KMS-11 (cell line): ENCODE results near the gene ACTA2.

Experiments
- H2AFZ ChIP-seq: fragments of 200-600 bp; sonication (generic); 2 replicates; pipeline ENCODE4 v1.6.1; 2016; ENCODE audit warnings: antibody characterized with exemption, mixed run types, low read depth
- H3K27ac ChIP-seq: fragments of 200-600 bp; sonication (generic); 2 replicates; pipeline ENCODE4 v1.6.1; 2016; ENCODE audit warnings: mild to moderate bottlenecking, mixed run types
- H3K27me3 ChIP-seq: fragments of 200-600 bp; sonication (generic); 2 replicates; pipeline ENCODE4 v1.6.1; 2017; ENCODE audit warnings: mild to moderate bottlenecking, low read depth, mixed run types, moderate library complexity; ENCODE audit not compliant: insufficient read depth
- H3K36me3 ChIP-seq: fragments of 200-600 bp; sonication (generic); 2 replicates; pipeline ENCODE4 v1.6.1; 2017; ENCODE audit warnings: mild to moderate bottlenecking, mixed run types; ENCODE audit not compliant: insufficient read depth
- H3K4me1 ChIP-seq: fragments of 200-600 bp; sonication (generic); 2 replicates; pipeline ENCODE4 v1.6.1; 2016; ENCODE audit warnings: mild to moderate bottlenecking, low read depth, mixed run types; ENCODE audit not compliant: poor library complexity, severe bottlenecking
- H3K4me2 ChIP-seq: fragments of 200-600 bp; sonication (generic); 2 replicates; pipeline ENCODE4 v1.7.0; 2016; ENCODE audit warnings: mild to moderate bottlenecking, mixed run types
- H3K4me3 ChIP-seq: fragments of 200-600 bp; sonication (generic); IDR thresholded peaks from 2 replicates; pipeline ENCODE4 v1.6.1; 2017; ENCODE audit warnings: low read depth, low read length, mixed read lengths; ENCODE audit not compliant: insufficient read depth
- H3K79me2 ChIP-seq: fragments of 200-600 bp; sonication (generic); 2 replicates; pipeline ENCODE4 v1.6.1; 2016; ENCODE audit warnings: low read depth, mixed run types; ENCODE audit not compliant: insufficient read depth
- H3K9ac ChIP-seq: fragments of 200-600 bp; sonication (generic); 2 replicates; pipeline ENCODE4 v1.6.1; 2016; ENCODE audit warnings: mild to moderate bottlenecking, mixed run types
- H4K20me1 ChIP-seq: fragments of 200-600 bp; sonication (generic); 2 replicates; pipeline ENCODE4 v1.6.1; 2016; ENCODE audit warnings: mild to moderate bottlenecking, mixed run types; ENCODE audit not compliant: insufficient read depth
- TF ChIP-seq, protein P1 (sequence below): fragments of 200-600 bp; sonication (generic); conservative IDR thresholded peaks from 2 replicates; pipeline ENCODE4 v1.6.1; 2017; ENCODE audit warnings: low read depth, mild to moderate bottlenecking, antibody characterized with exemption, low read length, moderate library complexity, mixed read lengths

The ACTA2 gene

GRCh38 chr10:88890681-88891381 lies 61.7 kb downstream of the ACTA2 start:
- Histone ChIP-seq H3K4me2 (no peak overlapping the region), H3K4me1 (no peaks in the 10 kb centered on the region), H3K27me3 (no peaks in the 10 kb centered on the region), H3K79me2 (no peaks in the 10 kb centered on the region), H4K20me1 (no peaks in the 10 kb centered on the region), H2AFZ (no peak overlapping the region), H3K36me3 (no peaks in the 10 kb centered on the region), H3K27ac (no peak overlapping the region), H3K4me3 (no peak overlapping the region), H3K9ac (no peak overlapping the region)
- TF ChIP-seq, protein P1, sequence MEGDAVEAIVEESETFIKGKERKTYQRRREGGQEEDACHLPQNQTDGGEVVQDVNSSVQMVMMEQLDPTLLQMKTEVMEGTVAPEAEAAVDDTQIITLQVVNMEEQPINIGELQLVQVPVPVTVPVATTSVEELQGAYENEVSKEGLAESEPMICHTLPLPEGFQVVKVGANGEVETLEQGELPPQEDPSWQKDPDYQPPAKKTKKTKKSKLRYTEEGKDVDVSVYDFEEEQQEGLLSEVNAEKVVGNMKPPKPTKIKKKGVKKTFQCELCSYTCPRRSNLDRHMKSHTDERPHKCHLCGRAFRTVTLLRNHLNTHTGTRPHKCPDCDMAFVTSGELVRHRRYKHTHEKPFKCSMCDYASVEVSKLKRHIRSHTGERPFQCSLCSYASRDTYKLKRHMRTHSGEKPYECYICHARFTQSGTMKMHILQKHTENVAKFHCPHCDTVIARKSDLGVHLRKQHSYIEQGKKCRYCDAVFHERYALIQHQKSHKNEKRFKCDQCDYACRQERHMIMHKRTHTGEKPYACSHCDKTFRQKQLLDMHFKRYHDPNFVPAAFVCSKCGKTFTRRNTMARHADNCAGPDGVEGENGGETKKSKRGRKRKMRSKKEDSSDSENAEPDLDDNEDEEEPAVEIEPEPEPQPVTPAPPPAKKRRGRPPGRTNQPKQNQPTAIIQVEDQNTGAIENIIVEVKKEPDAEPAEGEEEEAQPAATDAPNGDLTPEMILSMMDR: no peak

DNA sequence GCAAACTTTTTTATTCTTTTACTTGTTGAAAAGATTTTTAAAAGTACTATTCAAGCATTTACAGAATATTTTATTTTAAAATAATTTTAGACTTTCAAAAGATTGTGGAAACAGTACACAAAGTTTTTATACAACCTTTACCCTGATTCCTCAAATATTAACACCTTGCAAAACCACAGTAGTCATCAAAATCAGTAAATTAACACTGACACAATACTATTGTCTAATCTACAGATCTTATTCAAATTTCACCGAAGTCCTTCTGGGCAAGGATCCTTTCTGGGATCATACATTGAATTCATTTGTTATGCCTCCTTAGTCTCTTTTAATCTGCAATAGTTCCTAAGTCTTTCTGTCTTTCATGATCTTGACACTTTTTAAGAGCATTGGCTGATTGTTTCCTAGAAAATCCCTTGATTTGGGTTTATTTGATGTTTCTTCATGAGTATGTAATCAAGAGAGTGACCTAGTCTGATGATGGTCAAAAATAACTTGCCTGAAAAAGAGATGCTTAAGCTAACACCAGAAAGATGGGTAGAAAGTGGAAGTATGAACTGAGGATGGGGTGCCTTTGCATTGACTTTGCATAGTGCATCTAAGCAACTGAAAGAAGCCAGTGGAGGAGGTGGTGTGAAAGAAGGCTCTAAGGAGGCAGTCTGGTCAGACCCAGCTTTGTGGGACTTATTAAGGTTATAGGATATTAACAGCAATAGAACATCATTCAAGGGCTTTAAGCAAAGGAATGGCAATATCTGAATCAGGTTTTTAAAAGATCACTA lies 62.8 kb downstream of the ACTA2 start:
- TF ChIP-seq, protein P1: no peak
- H3K79me2 ChIP-seq: no peaks in the 10 kb centered on the region
- no peaks in the 10 kb centered on the region for H4K20me1 ChIP-seq
- no peak overlapping the region for H3K4me3 ChIP-seq
- no peak overlapping the region for H3K27ac ChIP-seq
- no peak overlapping the region for H3K9ac ChIP-seq
- H3K4me1 ChIP-seq: no peaks in the 10 kb centered on the region
- no peak overlapping the region for H2AFZ ChIP-seq
- H3K36me3 ChIP-seq: no peaks in the 10 kb centered on the region
- H3K27me3 ChIP-seq: no peaks in the 10 kb centered on the region
- H3K4me2 ChIP-seq: no peak overlapping the region

GRCh38 chr10:88888810-88889445 lies 63.6 kb downstream of the ACTA2 start:
- no peak overlapping the region for H2AFZ ChIP-seq
- no peaks in the 10 kb centered on the region for H3K36me3 ChIP-seq
- TF ChIP-seq, protein P1: no peak
- no peak overlapping the region for H3K4me2 ChIP-seq
- H3K9ac ChIP-seq: no peak overlapping the region
- H3K79me2 ChIP-seq: no peaks in the 10 kb centered on the region
- H3K27ac ChIP-seq: no peak overlapping the region
- no peak overlapping the region for H3K4me3 ChIP-seq
- H4K20me1 ChIP-seq: no peaks in the 10 kb centered on the region
- H3K27me3 ChIP-seq: no peaks in the 10 kb centered on the region
- H3K4me1 ChIP-seq: no peaks in the 10 kb centered on the region

- Histone ChIP-seq H3K4me1 (peaks cover 17% of the 10 kb centered on the region), H3K27me3 (no peaks in the 10 kb centered on the region), H3K4me3 (no peak overlapping the region), H2AFZ (no peak overlapping the region), H3K79me2 (peaks cover 17% of the 10 kb centered on the region), H3K9ac (no peak overlapping the region), H4K20me1 (no peaks in the 10 kb centered on the region), H3K27ac (no peak overlapping the region), H3K4me2 (no peak overlapping the region), H3K36me3 (no peaks in the 10 kb centered on the region)
- TF ChIP-seq, protein P1: no peak
Measured at GRCh38 chr10:88886557-88886956, 66.0 kb downstream of the ACTA2 start.
